Stimulated activated CD8-positive, alpha-beta memory T cell treated with anti-CD3 and anti-CD28 coated beads, Interleukin-15, amount 100 ng/mL, for 4 hours (primary cell): Measurements from ENCODE around the gene SYMPK.

Source experiments
- DNase-seq, 2 donors: peaks; one replicate each; pipeline ENCODE4 v3.0.0-alpha.2; 2020; ENCODE audit warnings: low read depth in 2 of 2

Gene SYMPK

GRCh38 chr19:45766869-45767346 is 96.0 kb downstream of the SYMPK start:
- DNase-seq = no peak

GRCh38 chr19:45766296-45766868 is 96.6 kb downstream of the SYMPK start:
- DNase-seq = no peak

GRCh38 chr19:45765702-45766295 is 97.1 kb downstream of the SYMPK start:
- DNase-seq = no peak
